Inflammatory macrophage treated with lipopolysaccharide for 4 hours (primary cell): ENCODE measurements around the gene MISP.

Experiments used
- DNase-seq: peaks from one replicate; pipeline ENCODE4 v3.0.0-alpha.2; 2020

The MISP gene

GRCh38 chr19:811506-812048, 60.7 kb downstream of the MISP start:
- DNase-seq, result no peak

GRCh38 chr19:812049-812746, 61.3 kb downstream of the MISP start:
- DNase-seq, result no peak

- no peak for DNase-seq
Measured at GRCh38 chr19:812747-813218, 61.9 kb downstream of the MISP start.

- no peak for DNase-seq
Measured at GRCh38 chr19:813219-814151, 62.6 kb downstream of the MISP start.
